ENCODE results near the gene PITPNM1. TPM values are rescaled to one million over a fixed set of nuclear protein-coding genes. Genes with fewer than 3 reads are reported as not detected.
A peak's percentile ranks its signal among the peaks of the same experiment; 100 is the strongest.

Gene PITPNM1
- total RNA-seq, 4 donors from 2014 or later: 22.8 to 52.6 (median 47.2) TPM

DNA sequence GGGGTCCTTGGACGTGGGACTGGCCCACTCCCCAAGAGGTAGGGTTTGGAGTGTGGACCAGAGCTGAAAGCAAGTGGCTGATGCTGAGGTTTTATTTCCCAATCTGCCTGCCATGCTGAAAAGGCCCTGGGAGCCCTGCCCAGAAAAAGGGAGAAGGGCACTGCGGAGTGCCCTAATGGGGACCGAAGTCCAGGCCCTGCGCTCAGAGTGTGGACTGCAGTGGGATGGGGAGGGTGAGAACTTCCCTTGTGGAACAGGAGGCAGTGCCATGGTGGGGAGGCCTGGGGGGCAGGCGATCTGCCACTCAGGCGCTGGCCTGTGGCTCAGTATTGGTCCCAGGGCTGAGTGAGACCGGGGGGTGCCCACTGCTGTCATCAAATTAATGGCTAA lies 56.9 kb downstream of the PITPNM1 start:
- Histone ChIP-seq H3K27ac (no peak overlapping the region), H3K4me3 (replicated peaks in 1 of 3) (no peak overlapping the region), H3K27me3 (no peaks in the 10 kb centered on the region), H3K9me3 (no peaks in the 10 kb centered on the region), H3K36me3 (no peaks in the 10 kb centered on the region), H3K4me1 (peaks cover 6% of the 10 kb centered on the region in 2 donors)
- no peak for DNase-seq
- intact Hi-C loops (cut with DNase I): no loop called here
- WGBS, 2 donors: 91 to 93% methylated on average over 7 of the region's 7 CpGs
- TF ChIP-seq, protein P1, sequence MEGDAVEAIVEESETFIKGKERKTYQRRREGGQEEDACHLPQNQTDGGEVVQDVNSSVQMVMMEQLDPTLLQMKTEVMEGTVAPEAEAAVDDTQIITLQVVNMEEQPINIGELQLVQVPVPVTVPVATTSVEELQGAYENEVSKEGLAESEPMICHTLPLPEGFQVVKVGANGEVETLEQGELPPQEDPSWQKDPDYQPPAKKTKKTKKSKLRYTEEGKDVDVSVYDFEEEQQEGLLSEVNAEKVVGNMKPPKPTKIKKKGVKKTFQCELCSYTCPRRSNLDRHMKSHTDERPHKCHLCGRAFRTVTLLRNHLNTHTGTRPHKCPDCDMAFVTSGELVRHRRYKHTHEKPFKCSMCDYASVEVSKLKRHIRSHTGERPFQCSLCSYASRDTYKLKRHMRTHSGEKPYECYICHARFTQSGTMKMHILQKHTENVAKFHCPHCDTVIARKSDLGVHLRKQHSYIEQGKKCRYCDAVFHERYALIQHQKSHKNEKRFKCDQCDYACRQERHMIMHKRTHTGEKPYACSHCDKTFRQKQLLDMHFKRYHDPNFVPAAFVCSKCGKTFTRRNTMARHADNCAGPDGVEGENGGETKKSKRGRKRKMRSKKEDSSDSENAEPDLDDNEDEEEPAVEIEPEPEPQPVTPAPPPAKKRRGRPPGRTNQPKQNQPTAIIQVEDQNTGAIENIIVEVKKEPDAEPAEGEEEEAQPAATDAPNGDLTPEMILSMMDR (IDR thresholded peaks at IDR 0.05): no peak
- no peak for TF ChIP-seq POLR2A (IDR thresholded peaks at IDR 0.05)

DNA sequence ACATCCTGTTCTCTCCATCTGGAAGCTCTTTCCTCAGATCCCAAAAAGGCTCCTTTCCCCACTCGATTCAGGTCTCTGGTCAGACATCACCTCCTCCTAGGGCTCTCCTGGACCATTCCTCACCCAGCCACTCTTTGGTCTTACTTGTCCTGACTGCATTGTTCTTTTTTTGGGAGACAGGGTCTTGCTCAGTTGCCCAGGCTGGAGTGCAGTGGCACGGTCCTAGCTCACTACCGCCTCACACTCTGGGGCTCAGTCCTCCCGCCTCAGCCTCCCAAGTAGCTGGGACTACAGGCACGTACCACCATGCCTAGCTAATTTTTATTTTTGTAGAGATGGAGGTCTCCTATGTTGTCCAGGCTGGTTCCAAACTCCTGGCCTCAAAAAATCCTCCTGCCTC lies 59.6 kb downstream of the PITPNM1 start:
- WGBS, 2 donors: 79% methylated on average over 5 of the region's 5 CpGs
- intact Hi-C loops (cut with DNase I): no loop called here

DNA sequence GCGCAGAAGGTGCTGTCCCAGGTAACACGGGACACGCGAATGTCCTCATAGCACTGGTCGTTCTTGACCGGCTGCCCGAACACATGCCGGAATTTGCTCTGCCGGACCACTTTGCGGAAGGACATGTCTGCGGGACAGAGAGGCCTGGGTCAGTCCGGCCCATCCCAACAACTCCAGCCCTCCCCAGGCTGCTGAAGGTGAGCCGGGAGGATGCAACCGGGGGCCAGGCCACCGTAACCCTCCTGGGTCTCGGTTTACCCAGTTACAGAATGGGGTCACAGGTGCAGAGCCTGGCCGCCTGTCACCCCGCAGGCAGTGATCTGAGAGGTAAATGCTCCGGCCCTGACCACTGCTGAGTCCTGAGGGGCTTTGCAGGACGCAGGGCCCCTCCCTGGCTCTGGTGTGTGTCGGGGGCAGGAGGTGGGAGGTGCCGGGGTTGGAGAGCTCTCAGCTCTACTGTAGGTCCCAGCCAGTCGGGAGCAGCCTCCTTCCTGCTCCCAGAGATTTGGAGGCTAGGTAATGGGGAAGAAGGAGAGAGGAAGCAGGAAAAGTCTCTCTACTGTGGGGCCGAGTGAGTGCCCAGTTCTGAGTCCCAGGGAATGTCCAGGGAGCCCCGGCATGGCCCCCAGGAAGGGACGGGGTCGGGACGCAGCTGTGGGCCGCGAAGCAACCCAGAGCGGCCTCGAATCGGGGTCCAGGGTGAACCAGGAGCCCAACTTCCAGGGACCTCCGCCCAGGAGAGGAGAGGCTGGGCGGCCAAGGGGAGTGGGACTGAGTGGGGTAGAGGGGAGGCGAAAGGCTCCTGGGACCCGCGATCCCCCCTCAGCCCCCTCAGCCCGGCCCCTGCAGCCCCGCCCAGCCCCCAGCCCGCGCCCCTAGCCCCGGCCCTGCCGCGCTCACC lies 62.4 kb downstream of the PITPNM1 start:
- Histone ChIP-seq H3K9me3 (no peaks in the 10 kb centered on the region), H3K4me3 (replicated peaks in 1 of 3) (peak overlapping the region; percentile 32 to 97 (median 87)), H3K27ac (peak overlapping the region; percentile 95 to 97 (median 96)), H3K27me3 (no peaks in the 10 kb centered on the region), H3K36me3 (peaks cover 4 to 11% of the 10 kb centered on the region in 2 donors), H3K4me1 (peaks cover 10 to 37% of the 10 kb centered on the region in 2 donors)
- WGBS, 2 donors: 38% methylated on average over 24 to 29 of the region's 45 CpGs
- intact Hi-C loops (cut with DNase I): no loop called here
- no peak for DNase-seq
- TF ChIP-seq, protein P1 (IDR thresholded peaks at IDR 0.05): no peak
- no peak for TF ChIP-seq POLR2A (IDR thresholded peaks at IDR 0.05)

More for the DNA sequence above, 59.6 kb downstream of the PITPNM1 start:
- Histone ChIP-seq H3K27ac (no peak overlapping the region), H3K4me3 (replicated peaks in 1 of 3) (no peak overlapping the region), H3K9me3 (no peaks in the 10 kb centered on the region), H3K4me1 (peaks cover 6 to 19% of the 10 kb centered on the region in 2 donors), H3K27me3 (no peaks in the 10 kb centered on the region), H3K36me3 (peaks cover 1 to 4% of the 10 kb centered on the region in 2 donors)
- TF ChIP-seq POLR2A (IDR thresholded peaks at IDR 0.05): no peak
- TF ChIP-seq, protein P1 (IDR thresholded peaks at IDR 0.05): no peak
- DNase-seq: no peak

Small RNA genes within 50 kb of the gene (microRNA-seq; reads per million reads assigned to microRNA genes)
- not detected for gene MIR6752

Small RNA genes within 50 kb of the gene (small RNA-seq; reads per million reads assigned to genes)
- gene MIR6752: not detected

Other genes starting within 250 kb of the PITPNM1 start
- gene GRK2, start 238.9 kb downstream of the PITPNM1 start, total RNA-seq: 10 to 100 TPM; 32.8 to 55.8 (median 40.6) TPM
- gene ANKRD13D, start 216.1 kb downstream of the PITPNM1 start, total RNA-seq: 10 to 100 TPM; 27.9 to 36.8 (median 31.5) TPM
- 10 to 100 TPM; 50.5 to 59.9 (median 54.4) TPM for gene SSH3, start 201.8 kb downstream of the PITPNM1 start, total RNA-seq
- gene POLD4, start 151.8 kb downstream of the PITPNM1 start, total RNA-seq: 100 to 1,000 TPM in 1 of 4 donors, 10 to 100 TPM in 3; 38.6 to 105 (median 60.6) TPM
- gene CLCF1, start 131.8 kb downstream of the PITPNM1 start, total RNA-seq: 1 to 10 TPM; 4.3 to 9.4 (median 6.9) TPM
- gene RAD9A, start 113.4 kb downstream of the PITPNM1 start, total RNA-seq: 10 to 100 TPM; 22.7 to 38.0 (median 31.0) TPM
- 100 to 1,000 TPM; 164 to 216 (median 191) TPM for gene PPP1CA, start 103.5 kb downstream of the PITPNM1 start, total RNA-seq
- gene TBC1D10C, start 101.3 kb downstream of the PITPNM1 start, total RNA-seq: 10 to 100 TPM in 2 of 4 donors, 1 to 10 TPM in 2; 8.8 to 16.0 (median 11.6) TPM
- 1 to 10 TPM; 3.8 to 9.8 (median 5.9) TPM for gene CARNS1, start 89.7 kb downstream of the PITPNM1 start, total RNA-seq
- gene RPS6KB2, start 76.9 kb downstream of the PITPNM1 start, total RNA-seq: 100 to 1,000 TPM in 1 of 4 donors, 10 to 100 TPM in 3; 44.1 to 102 (median 62.2) TPM
- 1 to 10 TPM; 5.6 to 7.2 (median 6.4) TPM for gene PTPRCAP, start 67.7 kb downstream of the PITPNM1 start, total RNA-seq
- 100 to 1,000 TPM in 1 of 4 donors, 10 to 100 TPM in 3; 73.9 to 102 (median 81.3) TPM for gene CORO1B, start 61.9 kb downstream of the PITPNM1 start, total RNA-seq
- gene GPR152, start 52.6 kb downstream of the PITPNM1 start, total RNA-seq: not detected
- gene CABP4, start 50.0 kb downstream of the PITPNM1 start, total RNA-seq: 1 to 10 TPM in 1 of 4 donors, under 1 TPM in 2, not detected in 1; 0.33 to 6.4 (median 0.39) TPM
- 100 to 1,000 TPM in 1 of 4 donors, 10 to 100 TPM in 3; 69.0 to 138 (median 95.8) TPM for gene TMEM134, start 36.1 kb downstream of the PITPNM1 start, total RNA-seq
- 100 to 1,000 TPM in 1 of 4 donors, 10 to 100 TPM in 3; 58.2 to 100 (median 83.2) TPM for gene AIP, start 22.3 kb downstream of the PITPNM1 start, total RNA-seq
- 100 to 1,000 TPM in 2 of 4 donors, 10 to 100 TPM in 2; 90.0 to 240 (median 148) TPM for gene CDK2AP2, start 2.8 kb upstream of the PITPNM1 start, total RNA-seq
- not detected for gene CABP2, start 18.1 kb upstream of the PITPNM1 start, total RNA-seq
- gene GSTP1, start 78.4 kb upstream of the PITPNM1 start, total RNA-seq: 1,000 to 10,000 TPM in 3 of 4 donors, 100 to 1,000 TPM in 1; 877 to 4,013 (median 1,716) TPM
- 100 to 1,000 TPM; 323 to 401 (median 356) TPM for gene NDUFV1, start 101.6 kb upstream of the PITPNM1 start, total RNA-seq
- gene NUDT8, start 124.6 kb upstream of the PITPNM1 start, total RNA-seq: 10 to 100 TPM; 16.7 to 67.7 (median 51.1) TPM
- not detected for gene TBX10, start 134.4 kb upstream of the PITPNM1 start, total RNA-seq
- gene ACY3, start 145.4 kb upstream of the PITPNM1 start, total RNA-seq: not detected
- gene ALDH3B2, start 169.3 kb upstream of the PITPNM1 start, total RNA-seq: 1 to 10 TPM in 1 of 4 donors, not detected in 3; 1.3 TPM

All from thyroid gland (tissue), 4 donors.